DND-41 (cell line): ENCODE results near the gene LSS.

Experiments
- ATAC-seq: fragments of 200-7000 bp; cut with Tn5 transposase; 3 replicates; pipeline ENCODE4 v1.9.1; 2021; ENCODE audit warnings: low read depth; ENCODE audit not compliant: insufficient read depth
- DNase-seq: peaks from one replicate; pipeline ENCODE4 v3.0.0-alpha.2; 2020
- H2AFZ ChIP-seq: 2 replicates; pipeline ENCODE4 v1.6.0; 2012; ENCODE audit warnings: low read depth, low read length
- H3K27ac ChIP-seq: 2 replicates; pipeline ENCODE4 v1.5.1; 2012; ENCODE audit warnings: low read length, inconsistent platforms
- H3K27me3 ChIP-seq: fragments of 200-600 bp; sonication (generic); 2 replicates; pipeline ENCODE4 v1.6.0; 2012; ENCODE audit warnings: low read length, mild to moderate bottlenecking, inconsistent platforms; ENCODE audit not compliant: insufficient read depth, poor library complexity
- H3K36me3 ChIP-seq: 2 replicates; pipeline ENCODE4 v1.5.1; 2012; ENCODE audit warnings: low read length, inconsistent platforms; ENCODE audit not compliant: insufficient read depth
- H3K4me1 ChIP-seq: 2 replicates; pipeline ENCODE4 v1.5.1; 2012; ENCODE audit warnings: mild to moderate bottlenecking, low read length; ENCODE audit not compliant: insufficient read depth
- H3K4me2 ChIP-seq: 2 replicates; pipeline ENCODE4 v1.6.0; 2012; ENCODE audit warnings: mild to moderate bottlenecking, moderate library complexity, low read length, inconsistent platforms; ENCODE audit not compliant: insufficient read depth
- H3K4me3 ChIP-seq, 2 experiments: fragments of 200-600 bp in 1 of 2; shearing (Covaris generic) in 1 of 2; 2 replicates each; pipeline ENCODE4 v1.5.1; 2012 to 2016; ENCODE audit warnings: inconsistent platforms in 2 of 2, low read length in 2 of 2, mild to moderate bottlenecking in 2 of 2, low read depth in 1 of 2, moderate library complexity in 1 of 2
- H3K79me2 ChIP-seq: 2 replicates; pipeline ENCODE4 v1.6.0; 2012; ENCODE audit warnings: low read length, inconsistent platforms; ENCODE audit not compliant: insufficient read depth
- H3K9ac ChIP-seq: 2 replicates; pipeline ENCODE4 v1.6.0; 2012; ENCODE audit warnings: low read depth, mild to moderate bottlenecking, inconsistent platforms, low read length, moderate library complexity
- H3K9me3 ChIP-seq: 2 replicates; pipeline ENCODE4 v1.5.1; 2012; ENCODE audit warnings: low read length, moderate library complexity, mild to moderate bottlenecking, inconsistent platforms; ENCODE audit not compliant: insufficient read depth, severe bottlenecking
- H4K20me1 ChIP-seq: 2 replicates; pipeline ENCODE4 v1.6.0; 2012; ENCODE audit warnings: low read length; ENCODE audit not compliant: insufficient read depth
- CTCF ChIP-seq: IDR thresholded peaks from 2 replicates; pipeline ENCODE4 v1.5.1; 2012; ENCODE audit warnings: borderline replicate concordance, low read length, moderate library complexity, mild to moderate bottlenecking; ENCODE audit not compliant: poor library complexity, severe bottlenecking; ENCODE audit errors: extremely low read depth
- EZH2 ChIP-seq: IDR thresholded peaks from 3 replicates; pipeline ENCODE4 v1.6.1; 2012; ENCODE audit warnings: borderline replicate concordance, low read depth, mild to moderate bottlenecking, moderate library complexity, low read length, inconsistent platforms; ENCODE audit not compliant: severe bottlenecking

Gene LSS

GRCh38 chr21:46187814-46188213 lies 40.8 kb downstream of the LSS start:
- Histone ChIP-seq H3K79me2 (no peaks in the 10 kb centered on the region), H3K4me2 (no peak overlapping the region), H3K27me3 (no peaks in the 10 kb centered on the region), H3K9me3 (no peaks in the 10 kb centered on the region), H3K36me3 (peaks cover 43% of the 10 kb centered on the region), H3K27ac (no peak overlapping the region), H3K4me1 (peaks cover 8% of the 10 kb centered on the region), H3K4me3 (no peak overlapping the region), H3K9ac (no peak overlapping the region), H2AFZ (no peak overlapping the region), H4K20me1 (no peaks in the 10 kb centered on the region; the same call in 1 of the 2 replicates)
- no peak for DNase-seq
- ATAC-seq = no peak
- no peak for TF ChIP-seq EZH2
- TF ChIP-seq CTCF = no peak

GRCh38 chr21:46187261-46187660 lies 41.3 kb downstream of the LSS start:
- Histone ChIP-seq H3K36me3 (peaks cover 38% of the 10 kb centered on the region), H3K27me3 (no peaks in the 10 kb centered on the region), H3K9me3 (no peaks in the 10 kb centered on the region), H2AFZ (no peak overlapping the region), H3K9ac (no peak overlapping the region), H3K27ac (no peak overlapping the region), H3K4me2 (no peak overlapping the region), H3K4me3 (no peak overlapping the region), H4K20me1 (no peaks in the 10 kb centered on the region; the same call in 1 of the 2 replicates), H3K79me2 (no peaks in the 10 kb centered on the region), H3K4me1 (peaks cover 8% of the 10 kb centered on the region)
- DNase-seq (no peak), ATAC-seq (no peak)
- TF ChIP-seq CTCF = no peak
- no peak for TF ChIP-seq EZH2

- Histone ChIP-seq H3K9me3 (no peaks in the 10 kb centered on the region), H3K27ac (no peak overlapping the region), H3K4me3 (no peak overlapping the region), H3K27me3 (no peaks in the 10 kb centered on the region), H3K4me2 (no peak overlapping the region), H3K4me1 (peaks cover 8% of the 10 kb centered on the region), H2AFZ (no peak overlapping the region), H3K9ac (no peak overlapping the region), H3K36me3 (peaks cover 22% of the 10 kb centered on the region), H3K79me2 (no peaks in the 10 kb centered on the region), H4K20me1 (no peaks in the 10 kb centered on the region)
- no peak for DNase-seq
- no peak for ATAC-seq
- TF ChIP-seq EZH2 (no peak), CTCF (no peak)
These were observed 42.9 kb downstream of the LSS start for GRCh38 chr21:46185716-46186115.
